H1 (cell line): ENCODE measurements around the gene ZSWIM7. TPM values are rescaled to one million over a fixed set of nuclear protein-coding genes. Genes with fewer than 3 reads are reported as not detected.

ENCODE experiments used
- CTCF ChIA-PET: fragments of 300-600 bp; sonication (Branson Sonifier 250); formaldehyde crosslinking; loops from one replicate; lab custom pipeline; 2021; ENCODE audit not compliant: partially characterized antibody; lab: Charles Lee
- POLR2A ChIA-PET: fragments of 300-600 bp; sonication (Branson Sonifier 250); formaldehyde crosslinking; loops from one replicate; lab custom pipeline; 2021; ENCODE audit warnings: inconsistent platforms; ENCODE audit not compliant: partially characterized antibody; lab: Charles Lee
- DNase-seq, 2 experiments: peaks; one replicate each; pipeline versions ENCODE4 v3.0.0 to v3.0.0-alpha.2; 2010 to 2022; ENCODE audit warnings: low spot score in 2 of 2, low read depth in 1 of 2, mixed read lengths in 1 of 2
- FAIRE-seq: peaks from 2 replicates; lab custom pipeline; 2011; peaks lifted over from hg19 to GRCh38; lab: Jason Lieb, UNC
- H2AFZ ChIP-seq: 2 replicates; pipeline ENCODE4 v1.8.1; 2012; ENCODE audit warnings: low read length, inconsistent platforms
- H2AK5ac ChIP-seq: 2 replicates; pipeline ENCODE4 v1.6.1; 2013; ENCODE audit warnings: low read depth, low read length
- H2BK120ac ChIP-seq: replicated peaks from 2 replicates; pipeline ENCODE3; 2013; ENCODE audit warnings: low read depth, low read length, inconsistent platforms
- H2BK12ac ChIP-seq: 2 replicates; pipeline ENCODE4 v1.6.1; 2013; ENCODE audit warnings: low read depth, low read length
- H2BK15ac ChIP-seq: 2 replicates; pipeline ENCODE4 v1.6.1; 2013; ENCODE audit warnings: low read length
- H2BK20ac ChIP-seq: 2 replicates; pipeline ENCODE4 v1.6.1; 2013; ENCODE audit warnings: low read length
- H2BK5ac ChIP-seq: 2 replicates; pipeline ENCODE4 v1.6.1; 2013; ENCODE audit warnings: low read depth, low read length
- H3K14ac ChIP-seq: 2 replicates; pipeline ENCODE4 v1.6.1; 2013; ENCODE audit warnings: inconsistent platforms; ENCODE audit not compliant: insufficient read length
- H3K18ac ChIP-seq: 2 replicates; pipeline ENCODE4 v1.6.1; 2013; ENCODE audit warnings: low read length; ENCODE audit errors: extremely low read depth
- H3K23ac ChIP-seq: 2 replicates; pipeline ENCODE4 v1.6.1; 2013; ENCODE audit warnings: inconsistent platforms; ENCODE audit not compliant: insufficient read length
- H3K23me2 ChIP-seq: 2 replicates; pipeline ENCODE4 v1.6.1; 2013; ENCODE audit warnings: low read depth, low read length
- H3K27ac ChIP-seq: 2 replicates; pipeline ENCODE4 v1.6.1; 2011; ENCODE audit warnings: low read depth, low read length, inconsistent platforms
- H3K27me3 ChIP-seq, 4 experiments: replicated peaks in 1 of 4; 1 replicate in 1 of 4; 2 replicates in 3 of 4; pipeline versions ENCODE4 v1.6.1 to v1.8.1; 2011 to 2013; ENCODE audit warnings: low read length in 3 of 4, mild to moderate bottlenecking in 3 of 4, inconsistent platforms in 2 of 4, mixed read lengths in 2 of 4, moderate library complexity in 1 of 4; ENCODE audit not compliant: control insufficient read depth in 3 of 4, insufficient read depth in 3 of 4; ENCODE audit errors: extremely low read depth in 1 of 4
- H3K36me3 ChIP-seq, 4 experiments: 2 replicates each; pipeline versions ENCODE4 v1.6.1 to v1.8.1; 2011 to 2013; ENCODE audit warnings: mild to moderate bottlenecking in 4 of 4, low read length in 3 of 4, moderate library complexity in 2 of 4, control low read depth in 1 of 4, inconsistent platforms in 1 of 4; ENCODE audit not compliant: insufficient read depth in 4 of 4, control insufficient read depth in 2 of 4
- H3K4ac ChIP-seq: replicated peaks from 2 replicates; pipeline ENCODE3; 2013; ENCODE audit warnings: low read length, low read depth, mixed read lengths, inconsistent platforms; ENCODE audit not compliant: insufficient read length
- H3K4me1 ChIP-seq, 4 experiments: replicated peaks in 1 of 4; 1 replicate in 1 of 4; 2 replicates in 3 of 4; pipeline versions ENCODE4 v1.6.1 to v1.8.1; 2011 to 2013; ENCODE audit warnings: low read length in 3 of 4, inconsistent platforms in 2 of 4, mixed read lengths in 1 of 4; ENCODE audit not compliant: insufficient read depth in 4 of 4, control insufficient read depth in 3 of 4
- H3K4me2 ChIP-seq, 2 experiments: 2 replicates each; pipeline versions ENCODE4 v1.6.1 to v1.8.1; 2011 to 2013; ENCODE audit warnings: low read depth in 2 of 2, low read length in 2 of 2, control low read depth in 1 of 2, inconsistent platforms in 1 of 2, mild to moderate bottlenecking in 1 of 2; ENCODE audit not compliant: insufficient read depth in 1 of 2
- H3K4me3 ChIP-seq, 4 experiments: fragments of 200-600, 300-600 bp in 1 of 4; sonication (generic), shearing (Covaris generic), sonication (Bioruptor Twin) in 1 of 4; 2 replicates each; pipeline versions ENCODE4 v1.5.1 to v1.8.1; 2011 to 2016; ENCODE audit warnings: low read length in 4 of 4, low read depth in 3 of 4, control low read depth in 2 of 4, inconsistent platforms in 2 of 4, mild to moderate bottlenecking in 2 of 4, mixed read lengths in 1 of 4, moderate library complexity in 1 of 4; ENCODE audit not compliant: insufficient read depth in 2 of 4; ENCODE audit errors: extremely low read depth in 1 of 4
- H3K56ac ChIP-seq: replicated peaks from 2 replicates; pipeline ENCODE3; 2013; ENCODE audit warnings: low read depth, mild to moderate bottlenecking, mixed read lengths, low read length, inconsistent platforms; ENCODE audit not compliant: insufficient read length
- H3K79me1 ChIP-seq: 2 replicates; pipeline ENCODE4 v1.6.1; 2013; ENCODE audit warnings: low read depth, low read length, control low read depth
- H3K79me2 ChIP-seq, 2 experiments: 2 replicates each; pipeline versions ENCODE4 v1.6.1 to v1.8.1; 2012 to 2013; ENCODE audit warnings: low read length in 2 of 2, mild to moderate bottlenecking in 2 of 2, inconsistent platforms in 1 of 2; ENCODE audit not compliant: insufficient read depth in 2 of 2, control insufficient read depth in 1 of 2
- H3K9ac ChIP-seq, 4 experiments: replicated peaks in 1 of 4; 1 replicate in 1 of 4; 2 replicates in 3 of 4; pipeline versions ENCODE4 v1.6.1 to v1.8.1; 2011 to 2013; ENCODE audit warnings: low read depth in 3 of 4, low read length in 3 of 4, control low read depth in 2 of 4, mild to moderate bottlenecking in 2 of 4, moderate library complexity in 2 of 4, inconsistent platforms in 1 of 4; ENCODE audit errors: extremely low read depth in 1 of 4
- H3K9me3 ChIP-seq, 2 experiments: 2 replicates each; pipeline versions ENCODE4 v1.6.1 to v1.8.1; 2012 to 2013; ENCODE audit warnings: mild to moderate bottlenecking in 2 of 2, moderate library complexity in 2 of 2, control low read depth in 1 of 2, inconsistent platforms in 1 of 2, low read depth in 1 of 2, low read length in 1 of 2, mixed read lengths in 1 of 2; ENCODE audit not compliant: insufficient read depth in 2 of 2
- H4K20me1 ChIP-seq, 2 experiments: replicated peaks in 1 of 2; 2 replicates each; pipeline versions ENCODE3 to v1.8.1; 2011 to 2013; ENCODE audit warnings: inconsistent platforms in 2 of 2, low read length in 2 of 2, mild to moderate bottlenecking in 1 of 2; ENCODE audit not compliant: insufficient read depth in 2 of 2, control insufficient read depth in 1 of 2
- H4K5ac ChIP-seq: 2 replicates; pipeline ENCODE4 v1.6.1; 2013; ENCODE audit warnings: low read length, low read depth, mixed read lengths, inconsistent platforms; ENCODE audit not compliant: insufficient read length
- H4K8ac ChIP-seq: 2 replicates; pipeline ENCODE4 v1.8.0; 2013; ENCODE audit warnings: mild to moderate bottlenecking, moderate library complexity, low read length, inconsistent platforms; ENCODE audit not compliant: insufficient read depth; ENCODE audit errors: extremely low read depth
- H4K91ac ChIP-seq: replicated peaks from 2 replicates; pipeline ENCODE3; 2013; ENCODE audit warnings: low read length, mixed read lengths, inconsistent platforms; ENCODE audit not compliant: insufficient read length
- BCL11A ChIP-seq, 2 experiments: IDR thresholded peaks; one replicate each; pipeline ENCODE4 v1.6.1; 2011; ENCODE audit warnings: low read depth in 2 of 2, low read length in 2 of 2, mild to moderate bottlenecking in 2 of 2
- CEBPB ChIP-seq: IDR thresholded peaks from 2 replicates; pipeline ENCODE4 v1.6.1; 2012; ENCODE audit warnings: low read depth, low read length
- CHD1 ChIP-seq: IDR thresholded peaks from 2 replicates; pipeline ENCODE4 v1.6.1; 2012; ENCODE audit warnings: low read depth, low read length, improper control_type of control experiment
- CTCF ChIP-seq, 3 experiments: IDR thresholded peaks; 1 replicate in 2 of 3; 2 replicates in 1 of 3; pipeline versions ENCODE4 v1.5.1 to v1.6.1; 2011; ENCODE audit warnings: low read length in 3 of 3, mild to moderate bottlenecking in 3 of 3, inconsistent platforms in 2 of 3, low read depth in 1 of 3, moderate library complexity in 1 of 3; ENCODE audit not compliant: insufficient read depth in 1 of 3; ENCODE audit errors: control extremely low read depth in 1 of 3
- GABPA ChIP-seq: IDR thresholded peaks from 2 replicates; pipeline ENCODE4 v1.6.1; 2011; ENCODE audit warnings: mild to moderate bottlenecking, low read length, moderate library complexity, borderline replicate concordance; ENCODE audit not compliant: insufficient read depth
- PHF8 ChIP-seq: fragments of 200-600 bp; sonication (generic); conservative IDR thresholded peaks from 2 replicates; pipeline ENCODE4 v1.7.1; 2012; ENCODE audit warnings: low read depth, mild to moderate bottlenecking, inconsistent platforms, low read length, moderate library complexity
- SAP30 ChIP-seq: fragments of 300-600 bp; sonication (generic); IDR thresholded peaks from 2 replicates; pipeline ENCODE4 v1.7.1; 2012; ENCODE audit warnings: low read length, moderate library complexity, mild to moderate bottlenecking, inconsistent platforms; ENCODE audit not compliant: insufficient read depth, insufficient replicate concordance
- SP4 ChIP-seq: IDR thresholded peaks from 2 replicates; pipeline ENCODE4 v1.6.1; 2012; ENCODE audit warnings: low read length, inconsistent platforms
- TAF1 ChIP-seq: IDR thresholded peaks from 2 replicates; pipeline ENCODE4 v1.6.1; 2011; ENCODE audit warnings: mild to moderate bottlenecking, low read depth, low read length
- TEAD4 ChIP-seq: IDR thresholded peaks from 2 replicates; pipeline ENCODE4 v1.6.1; 2012; ENCODE audit warnings: low read depth, low read length, inconsistent platforms, mixed read lengths
- YY1 ChIP-seq: IDR thresholded peaks from 2 replicates; pipeline ENCODE4 v1.6.1; 2011; ENCODE audit warnings: low read depth, mild to moderate bottlenecking, low read length
- WGBS, 2 experiments: shearing (Covaris generic) in 1 of 2; methylation state at CpG; one replicate each; pipeline versions ENCODE4 v1.1.6 to v1.1.7; 2013 to 2015; ENCODE audit warnings: low lambda C conversion rate in 2 of 2, mixed read lengths in 2 of 2, inconsistent platforms in 1 of 2, low coverage in 1 of 2, missing lambda C conversion rate in 1 of 2; ENCODE audit not compliant: insufficient replicate concordance in 2 of 2, insufficient coverage in 1 of 2, insufficient read length in 1 of 2; ENCODE audit errors: extremely low coverage in 1 of 2, missing lambda C conversion rate in 1 of 2; 5-methylcytosine and 5-hydroxymethylcytosine counted together
- polyA plus RNA-seq, 7 experiments: library from polyadenylated mRNA; depleted of rRNA in 3 of 7; stranded (reverse) in 5 of 7; unstranded in 2 of 7; fragments of >200 nt in 5 of 7; fragments of 200-250 nt in 2 of 7; gene quantifications; 1 replicate in 5 of 7; 2 replicates in 1 of 7; 4 replicates in 1 of 7; pipeline versions ENCODE4 v1.2.1 to v1.2.3, GENCODE V29; 2011 to 2013; ENCODE audit warnings: missing spikeins in 2 of 7, mixed read lengths in 2 of 7
- total RNA-seq: library from RNA; stranded (reverse); fragmentation: NEBNext Ultra II Directional; extraction: Animal tissue kit (Norgen Biotek cat#: 25700); gene quantifications from 2 replicates; pipeline ENCODE4 v1.2.1, GENCODE V29; 2021

Gene ZSWIM7
- total and polyA plus RNA-seq, 2 of the 8 experiments (the other 6 are each of a cell fraction or from before 2014, with no cell fraction given) = 39.3 to 57.7 TPM

- H3K4ac ChIP-seq = no peak overlapping the region
- no peak overlapping the region for H3K23ac ChIP-seq
- peaks cover 14% of the 10 kb centered on the region for H3K23me2 ChIP-seq
- 0 out of 8 replicates have a peak overlapping the region, but pooled peaks of 1 of the 4 experiments have one; percentile 66 for H3K4me3 ChIP-seq
- H2AFZ ChIP-seq = no peak overlapping the region
- no peak overlapping the region for H3K27ac ChIP-seq
- ChIA-PET POLR2A (interaction anchor here (1.1 to 3.9 kb wide), 5 partner anchors 9 to 53 kb away, joined by 4 to 41 read pairs (median 10); partner anchors contain the start of genes TTC19 and ZSWIM7), CTCF (interaction anchor here (0.6 to 3.3 kb wide), 7 partner anchors 9 to 51 kb away, joined by 3 to 38 read pairs (median 6); partner anchors contain the start of genes TTC19 and ZSWIM7)
- H2BK15ac ChIP-seq = no peak overlapping the region; the same call in 1 of the 2 replicates
- H3K56ac ChIP-seq = no peak overlapping the region
- H3K79me1 ChIP-seq = no peaks in the 10 kb centered on the region; the same call in 1 of the 2 replicates
- H3K14ac ChIP-seq = no peak overlapping the region
- peaks cover 10 to 41% (median 35%) of the 10 kb centered on the region in 4 experiments for H3K27me3 ChIP-seq
- no peak overlapping the region for H3K9ac ChIP-seq
- no peak overlapping the region for H2BK20ac ChIP-seq
- H3K18ac ChIP-seq = no peak overlapping the region
- no peaks in the 10 kb centered on the region for H4K20me1 ChIP-seq
- H4K5ac ChIP-seq = no peak overlapping the region
- no peaks in the 10 kb centered on the region for H3K36me3 ChIP-seq
- no peak overlapping the region for H4K8ac ChIP-seq
- no peak overlapping the region for H2BK5ac ChIP-seq
- H3K79me2 ChIP-seq = no peaks in the 10 kb centered on the region
- FAIRE-seq (no peak), DNase-seq (no peak)
- H2AK5ac ChIP-seq = peak overlapping the region; percentile 79; the same call in 1 of the 2 replicates
- peak overlapping the region; percentile 59 to 100; a peak in 3 of 4 replicates for H3K4me2 ChIP-seq
- H3K4me1 ChIP-seq = peaks cover 5 to 17% (median 5%) of the 10 kb centered on the region in 4 experiments; a peak in 6 of 7 replicates
- no peaks in the 10 kb centered on the region for H3K9me3 ChIP-seq
- H2BK12ac ChIP-seq = 0 out of 2 replicates have a peak overlapping the region, but pooled peaks have one; percentile 68
- no peak overlapping the region for H2BK120ac ChIP-seq
- no peak overlapping the region for H4K91ac ChIP-seq
- 82% methylated on average over 9 of the region's 9 CpGs; no CpG with 5 or more reads in 1 of the 2 experiments for WGBS, 2 experiments
- TF ChIP-seq YY1 (no peak), GABPA (no peak), BCL11A (IDR thresholded peaks at IDR 0.05; ENCODE audit: low read depth in 2 of 2, low read length in 2 of 2) (no peak), SP4 (no peak), CTCF (IDR thresholded peaks at IDR 0.05; ENCODE audit: control extremely low read depth in 1 of 3, insufficient read depth in 1 of 3, low read depth in 1 of 3, low read length in 3 of 3) (no peak), CHD1 (no peak), TEAD4 (no peak), SAP30 (no peak), PHF8 (no peak), CEBPB (no peak), TAF1 (no peak)
Observed at GRCh38 chr17:15946611-15947120, 52.8 kb downstream of the ZSWIM7 start.
